GM18867 (cell line): ENCODE results near the gene VGF.

Source experiments
- ATAC-seq: cut with Tn5 transposase; IDR thresholded peaks from one replicate; pipeline ENCODE4 v1.9.1; 2021; ENCODE audit warnings: mild to moderate bottlenecking, moderate library complexity; ENCODE audit not compliant: unreplicated experiment

VGF gene

DNA sequence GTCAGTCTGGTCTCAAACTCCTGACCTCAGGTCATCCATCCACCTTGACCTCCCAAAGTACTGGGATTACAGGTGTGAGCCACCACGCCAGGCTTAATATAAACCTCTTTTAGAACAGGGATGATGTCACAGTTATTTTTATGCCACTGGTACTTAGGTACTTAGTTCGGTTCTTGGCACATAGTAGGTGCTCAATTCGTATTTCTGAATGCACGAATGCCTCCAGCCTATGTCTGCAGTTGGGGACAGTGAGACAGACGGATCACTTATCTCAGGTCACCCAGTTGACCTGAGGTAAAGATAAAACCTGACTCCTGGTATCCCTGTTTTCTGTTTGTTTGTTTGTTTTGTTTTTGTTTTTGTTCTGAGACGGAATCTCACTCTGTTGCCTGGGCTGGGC lies 20.8 kb upstream of the VGF start:
- ATAC-seq = no peak

DNA sequence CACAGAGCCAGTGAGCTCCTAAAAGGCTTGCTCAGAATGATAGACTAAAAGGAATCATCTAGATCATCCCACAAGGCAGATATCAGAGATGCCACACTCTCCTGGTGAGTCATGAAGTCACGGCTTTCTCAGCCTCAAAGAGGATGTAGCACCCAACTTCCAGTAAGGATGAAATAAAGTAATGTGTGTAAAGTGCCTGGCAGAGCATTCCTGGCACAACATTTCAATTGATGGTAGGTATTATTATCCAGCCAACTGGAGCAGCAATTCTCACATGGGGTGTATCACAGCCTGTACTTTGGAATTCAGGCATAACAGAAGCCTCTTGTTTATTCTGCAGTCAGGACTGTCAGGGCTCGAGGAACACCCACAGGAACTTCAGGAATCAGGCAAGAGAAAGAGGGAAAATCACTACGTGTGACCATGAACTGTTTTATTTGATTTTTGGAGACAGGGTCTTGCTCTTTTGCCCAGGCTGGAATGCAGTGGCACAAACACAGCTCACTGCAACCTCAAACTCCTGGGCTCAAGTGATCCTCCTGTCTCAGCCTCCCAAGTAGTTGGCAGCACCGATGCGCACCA lies 20.0 kb upstream of the VGF start:
- no peak for ATAC-seq

DNA sequence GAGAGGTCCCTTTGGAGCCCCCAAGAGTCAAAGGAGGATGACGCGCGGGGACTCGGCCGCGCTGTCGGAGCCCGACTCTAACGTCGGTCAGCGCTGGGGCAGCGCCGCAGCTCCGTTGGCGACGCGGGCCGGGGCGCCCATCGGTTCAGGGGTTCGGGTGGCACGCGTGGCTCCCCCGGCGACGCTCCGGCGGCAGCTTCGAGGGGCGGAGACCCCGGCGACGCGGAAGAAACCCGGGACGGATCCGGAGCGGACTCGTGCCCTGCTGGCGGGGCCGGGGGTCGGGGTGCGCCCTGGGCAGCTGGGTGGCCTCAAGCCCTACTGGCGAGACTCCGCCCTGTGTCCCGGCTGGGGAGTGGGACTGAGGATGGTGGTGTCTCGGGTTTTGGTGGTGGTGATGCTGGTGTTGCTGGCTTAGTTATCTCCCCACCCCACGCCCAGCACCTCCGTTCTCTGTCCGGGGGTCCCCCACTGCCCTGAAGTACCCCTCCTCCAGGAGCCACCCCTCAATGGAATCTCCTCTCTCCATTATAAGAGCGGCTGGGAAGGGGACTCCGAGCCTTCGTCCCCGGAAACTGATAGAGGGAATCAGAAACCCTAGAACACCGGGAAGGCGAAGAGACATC lies 14.9 kb upstream of the VGF start, which contains the start of gene NAT16:
Gene NAT16, minus strand, starts transcription at position 164 of the 626 bp plus-strand sequence. CDS start 5,486 bp downstream, outside the sequence.
- no peak for ATAC-seq

DNA sequence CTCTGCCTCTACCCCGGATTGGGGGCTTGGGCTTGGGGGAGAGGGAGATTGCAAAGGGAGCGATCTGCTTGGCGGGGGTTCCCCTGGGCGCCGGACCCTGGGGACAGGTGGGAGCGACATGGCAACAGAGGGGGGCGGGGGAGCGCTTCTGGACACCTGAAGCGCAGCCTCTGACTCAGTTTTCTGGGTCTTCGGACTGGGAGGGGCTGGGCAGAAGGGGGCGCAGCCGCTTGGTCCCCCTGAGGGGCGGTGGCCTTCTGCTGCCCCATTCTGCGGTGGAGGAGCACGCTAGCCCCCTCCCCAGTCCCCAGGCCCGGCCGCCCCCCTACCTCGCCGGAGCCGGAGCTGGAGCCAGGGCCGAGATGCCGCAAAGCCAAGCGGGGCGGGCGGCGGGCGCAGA lies 14.3 kb upstream of the VGF start:
- no peak for ATAC-seq

DNA sequence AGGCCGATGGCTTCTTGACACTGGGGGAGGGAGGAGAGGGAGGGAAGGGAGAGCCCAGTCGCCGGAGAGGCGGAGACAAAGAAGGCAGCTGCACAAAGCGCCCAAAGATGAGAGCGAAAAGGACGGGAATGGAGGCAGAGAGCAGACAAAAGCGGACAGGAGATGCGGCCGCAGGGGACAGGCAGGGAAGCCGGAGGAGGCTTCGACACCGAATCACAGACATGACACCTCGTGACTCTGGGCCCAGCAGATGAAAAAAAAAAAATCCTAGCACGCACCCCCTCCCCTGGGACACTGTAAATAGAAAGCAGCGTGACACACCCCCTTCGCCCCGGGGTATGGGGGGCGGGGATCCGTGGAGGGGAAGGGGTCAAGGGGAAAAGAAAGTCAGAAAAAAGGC lies 13.7 kb upstream of the VGF start:
- no peak for ATAC-seq

DNA sequence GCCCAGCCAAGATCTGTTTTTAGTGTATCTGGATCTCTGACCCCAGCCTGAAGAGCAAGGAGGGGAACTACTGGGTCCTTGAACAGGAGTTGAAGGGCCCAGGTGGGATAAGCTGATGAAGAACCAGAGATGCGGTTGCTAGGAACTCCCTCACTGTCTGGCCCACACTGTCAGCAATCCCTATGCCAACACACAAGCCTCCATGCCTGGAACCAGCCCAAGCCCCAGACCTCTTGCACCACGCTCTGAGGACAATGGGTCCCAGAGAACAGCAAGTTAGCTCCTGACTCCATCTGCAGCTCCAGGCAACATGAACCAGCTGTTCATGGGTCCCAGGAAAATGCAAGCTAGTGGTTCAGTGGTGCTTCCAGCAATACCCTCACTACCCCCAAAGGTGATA lies 12.3 kb upstream of the VGF start:
- no peak for ATAC-seq

DNA sequence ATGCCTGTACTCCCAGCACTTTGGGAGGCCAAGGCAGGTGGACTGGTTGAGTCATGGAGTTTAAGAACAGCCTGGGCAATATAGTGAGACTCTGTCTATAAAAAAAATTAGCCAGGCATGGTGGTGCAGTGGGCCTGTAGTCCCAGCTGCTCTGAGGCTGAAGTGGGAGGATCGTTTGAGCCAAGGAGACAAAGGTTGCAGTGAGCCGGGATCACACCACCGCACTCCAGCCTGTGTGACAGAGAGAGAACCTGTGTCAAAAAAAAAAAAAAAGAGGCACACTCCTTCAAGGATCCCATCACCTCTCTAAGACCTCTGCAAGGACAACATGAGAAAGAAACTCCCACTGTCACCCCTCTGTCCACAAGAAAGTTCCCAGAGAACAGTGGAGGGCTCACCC lies 10.3 kb upstream of the VGF start:
- no peak for ATAC-seq

DNA sequence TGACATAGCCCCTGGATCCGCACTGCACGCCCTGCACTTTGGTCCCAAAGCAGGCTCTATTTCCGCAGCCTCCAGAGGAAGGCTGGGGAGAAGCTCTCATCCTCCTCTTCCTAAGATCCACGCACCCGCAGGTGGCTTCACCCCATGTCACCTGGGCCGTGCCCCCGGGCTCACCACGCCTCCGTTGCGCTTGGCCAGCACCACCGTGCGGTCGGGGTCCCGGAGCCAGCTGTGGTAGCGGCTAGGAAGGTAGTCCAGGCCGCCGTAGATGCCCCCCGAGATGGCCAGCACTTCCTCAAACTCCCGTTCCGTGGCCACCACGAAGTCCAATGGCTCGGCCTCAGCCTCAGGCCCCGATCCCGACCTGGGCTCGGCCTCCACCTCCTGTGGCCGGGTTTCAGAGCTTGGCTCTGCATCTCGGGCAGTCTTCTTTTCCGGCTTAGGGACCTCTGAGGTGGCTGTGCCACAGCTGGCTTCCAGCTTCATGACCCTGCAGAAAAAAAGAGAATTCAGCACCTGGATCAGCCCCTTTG lies 9.0 kb upstream of the VGF start:
- ATAC-seq = no peak

DNA sequence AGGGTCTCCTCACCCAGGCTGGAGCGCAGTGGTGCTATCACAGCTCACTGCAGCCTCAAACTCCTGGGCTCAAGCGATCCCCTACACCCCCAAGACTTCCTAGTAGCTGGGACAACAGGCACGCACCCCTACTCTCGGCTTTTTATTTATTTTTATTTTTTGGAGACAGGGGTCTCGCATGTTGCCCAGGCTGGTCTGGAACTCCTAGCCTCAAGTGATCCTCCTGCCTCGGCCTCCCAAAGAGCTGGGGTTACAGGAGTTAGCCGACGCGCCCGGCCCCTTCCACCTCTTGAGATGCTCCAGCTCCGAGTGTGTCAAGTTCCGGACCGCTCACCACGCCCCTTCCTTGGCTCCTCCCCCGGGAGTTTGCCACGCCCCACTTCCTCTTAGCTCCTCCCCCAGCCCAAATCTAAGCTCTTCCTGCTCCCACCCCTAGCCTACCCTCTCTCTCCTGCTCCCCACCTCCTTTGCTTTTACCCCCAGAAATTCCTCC lies 8.4 kb upstream of the VGF start:
- ATAC-seq = peak; percentile 38

DNA sequence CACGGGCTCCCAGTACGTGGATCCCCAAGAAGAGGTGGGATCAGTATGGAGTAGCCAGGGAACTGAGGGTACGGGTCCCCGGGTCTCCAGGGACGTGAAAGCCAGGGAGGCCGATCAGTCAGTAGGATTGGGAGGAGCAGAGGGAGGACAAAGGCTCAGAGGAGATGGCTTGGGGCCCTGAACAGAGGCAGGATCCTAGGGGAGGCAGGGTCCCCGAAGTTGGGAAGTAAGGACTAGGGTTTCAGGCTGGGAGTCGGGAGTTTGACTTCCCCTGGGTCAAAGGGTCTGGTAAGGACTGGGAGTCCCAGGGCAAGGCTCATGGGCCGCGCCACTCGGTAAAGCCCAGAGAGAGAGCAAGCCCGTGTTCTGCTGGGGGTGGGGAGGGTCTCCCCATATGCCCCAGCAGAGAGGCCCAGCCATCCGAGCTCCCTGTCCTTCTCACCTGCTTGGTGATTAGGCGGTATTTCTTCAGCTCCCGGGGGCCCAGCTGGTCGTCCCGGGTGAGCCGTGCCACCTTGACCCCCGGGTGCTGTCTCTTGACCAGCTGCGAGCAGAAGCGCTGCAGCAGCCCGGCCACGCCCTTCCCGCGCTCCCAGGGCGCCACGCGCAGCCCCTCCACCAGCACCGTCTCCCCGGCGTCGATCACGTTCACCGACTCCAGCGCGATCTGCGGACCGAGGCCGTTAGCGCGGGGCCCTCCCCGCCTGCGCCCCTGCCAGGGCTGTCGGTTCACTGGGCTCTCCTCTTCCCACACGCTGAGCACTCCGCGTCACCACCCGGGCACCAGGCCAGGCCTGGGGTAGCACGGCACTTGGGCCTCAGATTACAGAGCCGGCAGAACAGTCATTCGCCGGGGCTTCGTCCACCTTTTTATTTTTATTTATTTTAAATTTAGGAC lies 7.7 kb upstream of the VGF start:
- no peak for ATAC-seq

DNA sequence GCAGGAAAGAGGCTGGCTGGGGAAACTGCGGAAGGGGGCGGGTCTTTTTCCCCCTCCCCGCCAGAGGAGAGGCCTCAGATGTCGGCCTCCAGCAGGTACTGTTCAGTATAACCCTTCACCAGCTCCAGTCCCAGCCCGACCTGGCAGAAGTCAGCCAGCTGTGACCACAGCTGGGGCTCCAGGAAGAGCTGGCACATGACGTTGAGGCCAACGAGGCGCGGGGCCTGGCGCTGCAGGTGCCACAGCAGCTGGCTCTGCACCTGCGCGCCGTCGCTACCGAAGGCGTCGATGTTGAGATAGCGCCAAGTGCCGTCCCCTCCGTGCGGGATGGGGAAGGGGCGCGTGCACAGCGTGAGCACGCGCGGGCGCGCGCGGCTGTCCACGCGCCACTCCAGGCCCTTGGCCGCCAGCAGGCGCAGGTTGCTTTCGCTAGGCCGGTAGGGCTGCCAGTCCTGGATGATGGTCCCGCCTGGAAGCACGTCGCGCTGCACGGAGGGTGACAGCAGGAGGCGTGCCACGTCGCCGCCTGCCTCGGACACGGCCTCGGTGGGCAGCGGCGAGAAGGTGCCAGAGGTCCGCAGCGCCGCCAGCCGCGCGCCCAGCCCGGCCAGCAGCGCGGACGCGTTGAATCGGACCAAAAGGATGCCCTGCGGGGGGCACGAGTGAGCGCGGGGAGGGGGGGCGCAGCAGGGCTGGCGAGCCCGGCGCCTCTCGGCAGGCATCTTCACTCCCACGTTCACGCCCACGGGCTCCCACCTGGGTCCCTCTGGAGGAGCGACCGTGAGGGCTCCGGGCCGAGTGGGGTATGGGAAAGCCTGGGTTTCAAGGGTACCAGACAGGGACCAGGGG lies 6.9 kb upstream of the VGF start:
- ATAC-seq = no peak

DNA sequence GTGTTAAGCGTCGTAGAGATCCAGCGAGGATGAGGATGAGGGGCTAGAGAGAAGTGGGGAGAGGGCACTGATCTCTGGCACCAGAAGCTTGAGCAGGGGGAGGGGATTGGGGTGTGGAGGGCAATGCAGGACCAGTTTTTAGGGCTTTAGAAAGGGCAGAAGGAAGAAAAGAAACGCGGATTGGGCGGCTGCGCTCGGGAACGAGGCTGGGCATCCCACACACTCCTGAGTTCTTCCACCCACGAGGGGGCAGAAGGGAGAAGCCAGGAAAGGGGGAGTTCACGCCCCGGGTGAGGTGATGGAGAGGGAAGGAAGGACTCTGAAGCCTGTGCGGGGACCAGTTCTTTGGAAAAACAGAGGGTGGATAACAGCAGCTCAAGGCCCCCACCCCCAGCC lies 6.1 kb upstream of the VGF start:
- ATAC-seq = no peak

DNA sequence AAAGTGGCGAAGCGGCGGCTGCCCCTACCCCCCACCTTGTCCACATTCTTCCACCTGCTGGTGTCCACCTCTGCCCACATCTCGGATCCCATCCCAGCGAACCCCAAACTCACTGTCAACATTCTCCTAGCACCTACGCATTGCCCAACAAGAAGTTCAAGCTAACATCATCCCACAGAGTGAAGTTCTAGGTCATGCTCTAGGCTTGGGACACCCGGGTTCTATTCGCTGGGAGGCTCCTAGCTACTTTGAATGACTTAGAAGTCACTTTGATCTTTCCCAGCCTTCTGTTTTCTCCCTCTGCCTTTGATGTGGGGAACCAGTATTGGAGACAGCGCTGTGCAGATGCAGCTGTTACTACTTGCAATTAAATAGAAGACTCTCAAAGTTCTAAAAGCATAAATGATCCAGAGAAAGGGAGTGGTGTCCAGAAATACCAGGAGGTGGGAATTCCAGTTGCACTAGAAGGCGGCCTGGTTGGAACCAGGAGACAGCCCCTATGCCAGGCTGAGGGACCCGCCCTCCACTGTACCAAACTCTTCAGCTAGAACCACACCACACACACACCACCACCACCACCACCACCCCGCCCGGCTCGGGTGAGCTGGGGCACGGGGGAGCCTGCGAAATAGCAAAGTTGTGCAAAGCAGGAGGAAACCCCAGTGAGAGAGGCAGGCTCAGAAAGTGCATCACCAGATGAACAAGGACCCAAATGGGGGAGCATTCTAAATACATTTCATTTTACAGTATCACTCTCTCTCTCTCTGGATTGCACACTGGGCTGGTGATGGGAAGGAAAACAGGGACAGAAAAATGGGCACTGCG lies 5.5 kb upstream of the VGF start:
- no peak for ATAC-seq

DNA sequence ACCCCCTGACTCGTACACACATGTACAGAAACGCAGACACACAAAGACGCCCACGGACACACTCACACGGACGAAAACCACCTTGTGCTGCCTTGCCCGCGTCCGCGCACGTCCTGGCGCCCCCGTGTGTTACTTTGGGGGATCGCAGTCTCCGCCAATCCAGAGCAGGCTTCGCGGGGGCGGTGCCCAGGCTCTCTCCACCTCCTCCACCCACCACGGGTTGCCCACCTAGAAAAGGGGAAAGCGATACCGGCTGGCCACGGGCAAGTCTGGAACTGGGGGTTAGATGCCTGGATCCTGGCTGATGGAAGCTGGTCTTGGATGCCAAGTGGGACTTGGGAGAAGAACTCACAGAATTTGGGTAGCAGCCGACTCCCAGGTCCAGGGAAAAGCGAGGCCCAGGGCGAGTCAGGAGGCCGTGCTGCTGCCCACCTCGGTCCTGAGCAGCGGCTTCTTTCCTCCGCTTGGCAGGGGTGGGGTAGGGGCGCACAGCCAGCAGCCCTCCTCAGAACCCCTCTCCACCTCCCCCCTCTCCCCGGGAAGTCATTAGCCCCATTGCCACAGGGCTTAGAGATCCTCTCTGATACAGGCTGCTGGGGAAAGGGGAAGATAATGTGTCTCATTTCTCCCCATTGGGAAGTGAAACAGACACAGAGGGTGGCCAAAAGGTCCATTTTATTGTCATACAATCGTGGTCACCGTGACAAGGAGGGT lies 4.6 kb upstream of the VGF start:
- no peak for ATAC-seq

DNA sequence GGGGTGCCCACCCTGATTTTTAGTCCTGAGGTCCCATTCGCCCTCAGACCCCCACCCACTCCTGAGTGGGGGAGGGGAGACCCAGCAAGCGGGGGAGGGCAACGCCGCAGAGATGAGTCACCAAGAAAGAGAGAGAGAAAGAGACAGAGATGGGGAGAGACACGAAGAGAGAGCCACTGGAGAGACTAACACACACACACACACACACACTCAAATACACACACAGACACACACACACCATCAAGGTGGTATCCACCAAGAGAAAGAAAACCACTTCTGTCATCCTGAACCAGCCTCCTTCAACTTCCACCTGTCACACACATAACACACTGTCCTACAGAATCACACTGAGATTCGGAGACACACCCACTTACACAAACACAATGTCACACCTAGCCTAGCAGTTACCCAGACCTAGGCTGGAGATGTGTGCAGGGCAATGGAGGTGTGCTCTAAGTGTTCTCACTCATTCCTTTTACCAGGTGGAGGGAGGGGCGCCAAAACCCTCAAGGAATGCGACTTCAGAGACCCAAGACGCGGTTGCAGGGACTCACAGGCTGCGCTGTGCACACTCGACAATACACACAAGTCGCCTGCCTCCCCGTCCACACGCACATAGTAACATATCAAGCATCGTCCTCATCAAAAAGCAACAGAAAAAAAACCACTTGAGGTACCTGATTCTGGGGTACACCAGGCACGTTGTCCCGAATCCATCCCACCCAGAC lies 3.9 kb upstream of the VGF start:
- no peak for ATAC-seq

DNA sequence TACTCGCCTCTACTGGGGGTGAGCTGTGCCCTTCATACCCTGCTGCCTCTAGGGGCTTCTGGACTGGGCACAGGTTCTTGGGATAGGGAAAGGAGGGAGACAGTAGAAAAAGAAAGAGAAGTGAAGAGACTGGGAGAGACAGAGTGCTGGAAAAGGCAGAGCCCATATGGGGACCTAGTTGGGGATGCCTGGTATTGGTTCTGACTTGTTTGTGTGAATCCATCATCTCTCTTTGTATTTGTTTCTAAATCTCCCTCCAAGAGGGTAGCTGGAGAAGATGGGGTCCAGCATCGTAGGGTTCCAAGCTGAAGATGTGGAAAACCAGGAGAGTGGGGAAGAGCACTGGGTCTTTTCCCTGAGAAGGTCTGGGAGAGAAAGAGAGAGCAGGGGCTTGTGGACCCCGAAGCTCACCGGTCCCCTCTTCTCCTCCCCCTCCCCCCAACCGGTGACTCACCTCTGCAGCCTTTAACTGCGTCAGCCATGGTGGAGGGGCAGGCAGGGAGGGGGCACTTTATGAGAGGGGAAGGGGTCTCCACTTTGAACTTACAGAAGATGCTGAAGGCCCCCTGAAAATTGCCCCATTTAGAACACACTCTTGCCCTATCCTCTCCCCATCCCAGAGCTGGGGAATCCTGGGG lies 3.2 kb upstream of the VGF start:
- no peak for ATAC-seq

DNA sequence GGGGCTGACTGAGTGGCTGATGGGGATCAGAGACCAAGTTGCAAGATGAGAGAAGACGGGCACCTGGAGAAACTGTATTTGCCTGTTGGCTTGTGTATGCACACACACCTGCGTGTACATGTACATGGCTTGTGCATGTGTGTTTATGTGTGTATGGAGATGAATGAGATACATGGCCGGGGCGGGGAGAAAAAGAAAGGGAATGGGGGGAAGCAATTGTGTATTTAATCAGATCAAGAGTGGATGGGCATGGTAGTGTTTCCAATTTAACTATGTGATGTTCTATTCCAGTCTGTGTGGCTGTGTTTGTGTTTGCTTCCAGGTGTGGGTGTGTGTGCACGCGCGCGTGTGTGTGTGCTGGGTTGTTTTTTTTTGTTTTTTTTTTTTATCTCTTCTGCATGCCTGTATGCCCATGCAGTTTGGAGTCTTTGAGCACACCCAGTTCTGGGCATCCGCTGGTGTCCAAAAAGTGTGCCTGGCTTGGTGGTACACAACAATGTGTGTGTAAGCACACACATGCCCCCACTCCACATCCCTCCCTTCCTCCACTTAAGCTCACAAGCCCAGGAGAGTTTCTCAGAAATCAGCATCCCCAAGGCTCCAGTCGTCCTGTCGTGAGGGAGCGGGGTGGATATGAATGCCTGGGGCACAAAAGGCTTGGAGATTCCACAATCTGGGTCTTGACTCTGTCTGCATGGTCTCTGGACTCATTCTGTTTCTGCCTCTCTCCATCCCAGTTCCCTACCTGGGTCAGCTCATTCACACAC lies 2.5 kb upstream of the VGF start:
- ATAC-seq = no peak
